Keratinocyte (primary cell): ENCODE measurements around the gene BHLHE23. TPM values are rescaled to one million over a fixed set of nuclear protein-coding genes. Genes with fewer than 3 reads are reported as not detected.

ENCODE experiments used
- DNase-seq: peaks from one replicate; pipeline ENCODE4 v3.0.0-alpha.2; 2011; ENCODE audit warnings: low read depth, missing footprints, low spot score
- FAIRE-seq: peaks from 2 replicates; lab custom pipeline; 2011; peaks lifted over from hg19 to GRCh38; lab: Jason Lieb, UNC
- H2AFZ ChIP-seq: 2 replicates; pipeline ENCODE4 v1.6.0; 2012; ENCODE audit warnings: low read length, control low read depth, inconsistent platforms; ENCODE audit not compliant: control insufficient read depth
- H3K27ac ChIP-seq: 2 replicates; pipeline ENCODE4 v1.5.1; 2011; ENCODE audit warnings: low read length; ENCODE audit not compliant: control insufficient read depth, insufficient read depth
- H3K27me3 ChIP-seq: 3 replicates; pipeline ENCODE4 v1.6.0; 2011; ENCODE audit warnings: low read length; ENCODE audit not compliant: control insufficient read depth, insufficient read depth; ENCODE audit errors: extremely low read depth
- H3K36me3 ChIP-seq, 2 experiments: 2 replicates in 1 of 2; 3 replicates in 1 of 2; pipeline ENCODE4 v1.5.1; 2011; ENCODE audit warnings: low read length in 2 of 2, mild to moderate bottlenecking in 1 of 2; ENCODE audit not compliant: control insufficient read depth in 2 of 2, insufficient read depth in 2 of 2; ENCODE audit errors: extremely low read depth in 1 of 2
- H3K4me1 ChIP-seq: 3 replicates; pipeline ENCODE4 v1.5.1; 2011; ENCODE audit warnings: low read length; ENCODE audit not compliant: control insufficient read depth, insufficient read depth; ENCODE audit errors: extremely low read depth
- H3K4me2 ChIP-seq: 3 replicates; pipeline ENCODE4 v1.6.0; 2011; ENCODE audit warnings: low read depth, low read length; ENCODE audit not compliant: control insufficient read depth, insufficient read depth; ENCODE audit errors: extremely low read depth
- H3K4me3 ChIP-seq, 3 experiments: fragments of 200-600 bp in 1 of 3; sonication (generic) in 1 of 3; 2 replicates in 2 of 3; 3 replicates in 1 of 3; pipeline ENCODE4 v1.5.1; 2011 to 2016; ENCODE audit warnings: low read length in 3 of 3, mild to moderate bottlenecking in 3 of 3, control low read depth in 2 of 3, inconsistent platforms in 1 of 3, low read depth in 1 of 3, mixed read lengths in 1 of 3, mixed run types in 1 of 3, moderate library complexity in 1 of 3; ENCODE audit not compliant: control insufficient read depth in 2 of 3, insufficient read depth in 2 of 3; ENCODE audit errors: extremely low read depth in 1 of 3
- H3K79me2 ChIP-seq: 2 replicates; pipeline ENCODE4 v1.6.0; 2012; ENCODE audit warnings: low read length; ENCODE audit not compliant: control insufficient read depth, insufficient read depth
- H3K9ac ChIP-seq: 3 replicates; pipeline ENCODE4 v1.6.0; 2011; ENCODE audit warnings: low read length; ENCODE audit not compliant: control insufficient read depth, insufficient read depth; ENCODE audit errors: extremely low read depth
- H3K9me1 ChIP-seq: 3 replicates; pipeline ENCODE4 v1.6.0; 2011; ENCODE audit warnings: low read length; ENCODE audit not compliant: control insufficient read depth, insufficient read depth; ENCODE audit errors: extremely low read depth
- H3K9me3 ChIP-seq: 2 replicates; pipeline ENCODE4 v1.5.1; 2012; ENCODE audit warnings: low read depth, low read length; ENCODE audit not compliant: control insufficient read depth
- H4K20me1 ChIP-seq: 3 replicates; pipeline ENCODE4 v1.6.0; 2011; ENCODE audit warnings: low read length; ENCODE audit not compliant: control insufficient read depth, insufficient read depth; ENCODE audit errors: extremely low read depth
- EZH2 ChIP-seq: IDR thresholded peaks from one replicate; pipeline ENCODE4 v1.6.1; 2012; ENCODE audit warnings: inconsistent platforms, mild to moderate bottlenecking, low read length, moderate library complexity
- dilution Hi-C: fragments of 300-500 bp; cut with MboI; formaldehyde crosslinking; loops from one replicate; pipeline ENCODE4 v1.7.0; 2020; ENCODE audit warnings: low sequenced_read_pairs; ENCODE audit not compliant: extremely low pct_ligation_motif_present
- polyA plus RNA-seq, 5 experiments: library from polyadenylated mRNA; depleted of rRNA in 3 of 5; stranded (reverse) in 3 of 5; stranded (forward) in 1 of 5; unstranded in 1 of 5; fragments of >200 nt; gene quantifications; 1 replicate in 1 of 5; 2 replicates in 3 of 5; 3 replicates in 1 of 5; pipeline versions ENCODE4 v1.2.1 to v1.2.3, GENCODE V29; 2011 to 2012; ENCODE audit warnings: missing spikeins in 2 of 5, low read depth in 1 of 5, low replicate concordance in 1 of 5
- TF ChIP-seq, protein P1 (sequence below), 3 experiments: IDR thresholded peaks in 1 of 3; conservative IDR thresholded peaks in 1 of 3; optimal IDR thresholded peaks in 1 of 3; 2 replicates in 2 of 3; 3 replicates in 1 of 3; pipeline versions ENCODE3 to v1.5.1; 2011; ENCODE audit warnings: low read length in 3 of 3, mild to moderate bottlenecking in 3 of 3, moderate library complexity in 2 of 3, control low read depth in 1 of 3, inconsistent platforms in 1 of 3; ENCODE audit not compliant: insufficient read depth in 2 of 3; ENCODE audit errors: extremely low read depth in 1 of 3

Gene BHLHE23
- polyA plus RNA-seq, 1 donor (not counting 4 experiments of a cell fraction or from before 2014, with no cell fraction given): not detected

- no peak overlapping the region for H3K4me2 ChIP-seq
- no peaks in the 10 kb centered on the region for H3K79me2 ChIP-seq
- H2AFZ ChIP-seq: no peak overlapping the region
- no peaks in the 10 kb centered on the region for H3K9me3 ChIP-seq
- dilution Hi-C loops: no loop called here
- no peak overlapping the region for H3K27ac ChIP-seq
- peaks cover 62% of the 10 kb centered on the region for H3K27me3 ChIP-seq
- no peak overlapping the region for H3K9ac ChIP-seq
- no peak overlapping the region for H3K4me3 ChIP-seq
- no peaks in the 10 kb centered on the region for H3K4me1 ChIP-seq
- H3K36me3 ChIP-seq: no peaks in the 10 kb centered on the region
- FAIRE-seq (no peak), DNase-seq (no peak)
- no peaks in the 10 kb centered on the region for H3K9me1 ChIP-seq
- TF ChIP-seq EZH2: no peak
- TF ChIP-seq, protein P1, sequence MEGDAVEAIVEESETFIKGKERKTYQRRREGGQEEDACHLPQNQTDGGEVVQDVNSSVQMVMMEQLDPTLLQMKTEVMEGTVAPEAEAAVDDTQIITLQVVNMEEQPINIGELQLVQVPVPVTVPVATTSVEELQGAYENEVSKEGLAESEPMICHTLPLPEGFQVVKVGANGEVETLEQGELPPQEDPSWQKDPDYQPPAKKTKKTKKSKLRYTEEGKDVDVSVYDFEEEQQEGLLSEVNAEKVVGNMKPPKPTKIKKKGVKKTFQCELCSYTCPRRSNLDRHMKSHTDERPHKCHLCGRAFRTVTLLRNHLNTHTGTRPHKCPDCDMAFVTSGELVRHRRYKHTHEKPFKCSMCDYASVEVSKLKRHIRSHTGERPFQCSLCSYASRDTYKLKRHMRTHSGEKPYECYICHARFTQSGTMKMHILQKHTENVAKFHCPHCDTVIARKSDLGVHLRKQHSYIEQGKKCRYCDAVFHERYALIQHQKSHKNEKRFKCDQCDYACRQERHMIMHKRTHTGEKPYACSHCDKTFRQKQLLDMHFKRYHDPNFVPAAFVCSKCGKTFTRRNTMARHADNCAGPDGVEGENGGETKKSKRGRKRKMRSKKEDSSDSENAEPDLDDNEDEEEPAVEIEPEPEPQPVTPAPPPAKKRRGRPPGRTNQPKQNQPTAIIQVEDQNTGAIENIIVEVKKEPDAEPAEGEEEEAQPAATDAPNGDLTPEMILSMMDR (optimal IDR thresholded peaks at IDR 0.05 in 1 of 3, IDR thresholded peaks at IDR 0.05 in 1 of 3, conservative IDR thresholded peaks at IDR 0.05 in 1 of 3; ENCODE audit: extremely low read depth in 1 of 3, insufficient read depth in 2 of 3, low read length in 3 of 3): no peak
- H4K20me1 ChIP-seq: no peaks in the 10 kb centered on the region
Observed at GRCh38 chr20:62996596-62996982, 10.2 kb downstream of the BHLHE23 start.

DNA sequence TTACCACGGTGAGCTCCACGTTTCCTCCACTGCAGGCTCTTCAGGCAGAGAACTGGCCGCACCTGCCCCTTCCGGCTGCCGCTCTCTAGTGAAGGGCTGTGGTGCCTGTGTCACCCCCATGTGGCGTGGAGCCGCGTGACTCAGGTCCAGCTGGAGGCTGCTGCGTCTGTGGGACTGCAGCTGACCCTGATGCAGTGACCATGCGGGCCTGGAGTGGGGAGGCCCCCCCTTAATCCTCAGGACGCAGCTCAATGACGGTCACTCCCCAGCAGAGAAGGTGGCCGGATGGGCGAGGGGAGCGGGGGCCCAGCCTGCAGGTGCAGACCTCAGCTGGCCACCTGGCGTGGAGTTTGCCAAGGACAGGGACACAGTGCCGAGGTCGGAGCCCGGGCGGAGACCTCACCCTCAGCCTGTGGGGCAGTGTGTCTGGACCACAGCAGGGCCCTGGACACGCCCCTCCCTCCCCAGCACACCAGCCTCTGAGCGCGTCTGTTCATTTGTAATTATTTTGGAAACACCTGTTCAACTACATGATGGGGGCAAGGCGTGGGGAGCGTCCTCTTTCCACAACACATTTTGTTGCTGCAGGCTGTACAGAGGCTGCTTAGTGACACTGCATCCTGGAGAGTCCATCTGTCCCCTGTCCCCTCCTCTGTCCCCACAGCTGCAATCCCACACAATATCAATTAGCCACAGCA, 10.7 kb downstream of the BHLHE23 start:
- Histone ChIP-seq H3K36me3 (no peaks in the 10 kb centered on the region), H3K9me3 (no peaks in the 10 kb centered on the region), H3K79me2 (no peaks in the 10 kb centered on the region), H3K4me3 (no peak overlapping the region), H2AFZ (no peak overlapping the region), H3K4me1 (no peaks in the 10 kb centered on the region), H4K20me1 (no peaks in the 10 kb centered on the region), H3K9me1 (no peaks in the 10 kb centered on the region), H3K27ac (no peak overlapping the region), H3K9ac (no peak overlapping the region), H3K27me3 (peaks cover 62% of the 10 kb centered on the region), H3K4me2 (no peak overlapping the region)
- TF ChIP-seq, protein P1 (optimal IDR thresholded peaks at IDR 0.05 in 1 of 3, IDR thresholded peaks at IDR 0.05 in 1 of 3, conservative IDR thresholded peaks at IDR 0.05 in 1 of 3; ENCODE audit: extremely low read depth in 1 of 3, insufficient read depth in 2 of 3, low read length in 3 of 3): no peak
- TF ChIP-seq EZH2: no peak
- FAIRE-seq: no peak
- DNase-seq: no peak
- dilution Hi-C loops: no loop called here
